ENCODE results near the gene SPAG9.

Gene SPAG9

GRCh38 chr17:50918071-50918932 lies 202.4 kb downstream of the SPAG9 start:
- DNase-seq (ENCODE audit: low read depth): no peak

GRCh38 chr17:50917418-50917743 lies 203.3 kb downstream of the SPAG9 start:
- DNase-seq (ENCODE audit: low read depth): no peak

GRCh38 chr17:50916708-50917417 lies 203.8 kb downstream of the SPAG9 start:
- no peak for DNase-seq (ENCODE audit: low read depth)

- no peak for DNase-seq (ENCODE audit: low read depth)
Measured at GRCh38 chr17:50916026-50916707, 204.5 kb downstream of the SPAG9 start.

- no peak for DNase-seq (ENCODE audit: low read depth)
Measured at GRCh38 chr17:50914505-50915063, 206.1 kb downstream of the SPAG9 start.

GRCh38 chr17:50913120-50913519 lies 207.5 kb downstream of the SPAG9 start:
- DNase-seq (ENCODE audit: low read depth): no peak

Measured in iris pigment epithelial cell (primary cell).